GM12892 (cell line): Measurements from ENCODE around the gene MYH14.

Source experiments
- POLR2A ChIP-seq: IDR thresholded peaks from 2 replicates; pipeline ENCODE4 v1.6.1; 2011; ENCODE audit warnings: low read depth, low read length, control low read depth
- POLR2AphosphoS5 ChIP-seq: IDR thresholded peaks from 2 replicates; pipeline ENCODE4 v1.6.1; 2011; ENCODE audit warnings: low read depth, low read length, control low read depth
- TAF1 ChIP-seq: IDR thresholded peaks from 2 replicates; pipeline ENCODE4 v1.6.1; 2011; ENCODE audit warnings: low read depth, mild to moderate bottlenecking, control low read depth, low read length, borderline replicate concordance

- no peak for TF ChIP-seq POLR2A
- TF ChIP-seq TAF1: no peak
- TF ChIP-seq POLR2AphosphoS5: no peak
Observed at GRCh38 chr19:50303558-50303957, 100.1 kb downstream of the MYH14 start.
